HCT116 (cell line): ENCODE measurements around the gene BRS3. TPM values are rescaled to one million over a fixed set of nuclear protein-coding genes. Genes with fewer than 3 reads are reported as not detected.

Experiments
- ATAC-seq: fragments of 200-7000 bp; cut with Tn5 transposase; 2 replicates; pipeline ENCODE4 v1.9.1; 2020; ENCODE audit warnings: mild to moderate bottlenecking, moderate library complexity
- BruUV-seq: library from RNA; stranded (reverse); fragments of 400-500 nt; replicated peaks from 2 replicates; lab custom pipeline; 2021; lab: Mats Ljungman, UMichigan
- CTCF ChIA-PET: fragments of 300-600 bp; sonication (Branson Sonifier 250); formaldehyde crosslinking; loops from one replicate; lab custom pipeline; 2021; ENCODE audit warnings: antibody characterized with exemption; lab: Charles Lee
- POLR2A ChIA-PET: fragments of 300-600, 350-600 bp; sonication (Branson Sonifier 250); formaldehyde crosslinking; loops from one replicate; lab custom pipeline; 2021; ENCODE audit warnings: antibody characterized with exemption; lab: Charles Lee
- RAD21 ChIA-PET, 2 experiments: fragments of 300-600 bp; sonication (Branson Sonifier 250); formaldehyde crosslinking; loops; one replicate each; lab custom pipeline; 2023; ENCODE audit warnings: low total read pairs in 2 of 2; ENCODE audit not compliant: uncharacterized antibody in 2 of 2, unreplicated experiment in 2 of 2, low non-redundant PET in 1 of 2; lab: Charles Lee
- DNase-seq: peaks from one replicate; pipeline ENCODE4 v3.0.0-alpha.2; 2010; ENCODE audit warnings: low read depth, low spot score
- H2AFZ ChIP-seq: fragments of 200-600 bp; shearing (Covaris generic), sonication (generic); 2 replicates; pipeline ENCODE4 v1.6.1; 2017; ENCODE audit warnings: low read depth, mixed run types, mixed read lengths, antibody characterized with exemption, low read length; ENCODE audit not compliant: poor library complexity, severe bottlenecking
- H3K27ac ChIP-seq: 2 replicates; pipeline ENCODE4 v1.5.1; 2012; ENCODE audit warnings: low read depth, low read length
- H3K27me3 ChIP-seq: fragments of 200-600 bp; sonication (generic); 2 replicates; pipeline ENCODE4 v1.6.1; 2016; ENCODE audit warnings: mixed run types, low read length, mixed read lengths; ENCODE audit not compliant: insufficient read depth
- H3K36me3 ChIP-seq, 2 experiments: fragments of 200-500 bp in 1 of 2; fragments of 200-600 bp in 1 of 2; sonication (Bioruptor generic) in 1 of 2; sonication (generic) in 1 of 2; 2 replicates each; pipeline versions ENCODE4 v1.5.1 to v1.6.1; 2014 to 2016; ENCODE audit warnings: low read length in 2 of 2, inconsistent platforms in 1 of 2, mixed read lengths in 1 of 2, mixed run types in 1 of 2; ENCODE audit not compliant: insufficient read depth in 2 of 2, control insufficient read depth in 1 of 2
- H3K4me1 ChIP-seq, 2 experiments: fragments of 200-600 bp in 1 of 2; sonication (generic) in 1 of 2; 2 replicates each; pipeline versions ENCODE4 v1.5.1 to v1.6.1; 2012 to 2017; ENCODE audit warnings: low read length in 2 of 2, inconsistent platforms in 1 of 2, mild to moderate bottlenecking in 1 of 2, mixed read lengths in 1 of 2, mixed run types in 1 of 2, moderate library complexity in 1 of 2; ENCODE audit not compliant: insufficient read depth in 2 of 2, control insufficient read depth in 1 of 2
- H3K4me2 ChIP-seq: fragments of 200-600 bp; sonication (generic); 2 replicates; pipeline ENCODE4 v1.6.1; 2017; ENCODE audit warnings: mixed run types, low read length, mixed read lengths
- H3K4me3 ChIP-seq, 2 experiments: fragments of 200-600 bp in 1 of 2; sonication (generic) in 1 of 2; replicated peaks in 1 of 2; 2 replicates each; pipeline ENCODE4 v1.5.1; 2011 to 2016; ENCODE audit warnings: low read length in 2 of 2, control low read depth in 1 of 2, low read depth in 1 of 2, mild to moderate bottlenecking in 1 of 2, mixed read lengths in 1 of 2, mixed run types in 1 of 2
- H3K79me2 ChIP-seq: fragments of 200-600 bp; sonication (generic); 2 replicates; pipeline ENCODE4 v1.6.1; 2017; ENCODE audit warnings: mild to moderate bottlenecking, mixed run types, low read length, moderate library complexity, mixed read lengths; ENCODE audit not compliant: insufficient read depth
- H3K9ac ChIP-seq: fragments of 200-600 bp; sonication (generic); 2 replicates; pipeline ENCODE4 v1.6.1; 2016; ENCODE audit warnings: low read length, mixed read lengths
- H3K9me2 ChIP-seq: fragments of 200-600 bp; sonication (generic), shearing (Covaris generic); 2 replicates; pipeline ENCODE4 v1.6.1; 2017; ENCODE audit warnings: mixed run types, mild to moderate bottlenecking, moderate library complexity; ENCODE audit not compliant: insufficient read depth
- H3K9me3 ChIP-seq, 2 experiments: fragments of 200-500 bp in 1 of 2; fragments of 200-600 bp in 1 of 2; sonication (Bioruptor generic) in 1 of 2; sonication (generic) in 1 of 2; 2 replicates each; pipeline ENCODE4 v1.6.1; 2014 to 2017; ENCODE audit warnings: low read length in 2 of 2, mixed read lengths in 2 of 2, inconsistent platforms in 1 of 2, low read depth in 1 of 2, mild to moderate bottlenecking in 1 of 2, mixed run types in 1 of 2, moderate library complexity in 1 of 2; ENCODE audit not compliant: control insufficient read depth in 1 of 2, insufficient read depth in 1 of 2
- H4K20me1 ChIP-seq: fragments of 200-600 bp; sonication (generic), shearing (Covaris generic); 2 replicates; pipeline ENCODE4 v1.6.1; 2017; ENCODE audit warnings: mixed run types, mild to moderate bottlenecking, moderate library complexity; ENCODE audit not compliant: insufficient read depth
- CBX3 ChIP-seq: IDR thresholded peaks from 2 replicates; pipeline ENCODE4 v1.6.1; 2012; ENCODE audit warnings: low read depth
- EGR1 ChIP-seq: IDR thresholded peaks from 2 replicates; pipeline ENCODE4 v1.6.1; 2012; ENCODE audit warnings: low read depth
- ELF1 ChIP-seq: IDR thresholded peaks from 2 replicates; pipeline ENCODE4 v1.6.1; 2012; ENCODE audit warnings: low read depth, borderline replicate concordance
- FOSL1 ChIP-seq: IDR thresholded peaks from 2 replicates; pipeline ENCODE4 v1.6.1; 2012; ENCODE audit warnings: low read depth
- JUND ChIP-seq: IDR thresholded peaks from 2 replicates; pipeline ENCODE4 v1.6.1; 2012
- POLR2A ChIP-seq: IDR thresholded peaks from 2 replicates; pipeline ENCODE4 v1.7.0; 2011; ENCODE audit warnings: borderline replicate concordance; ENCODE audit not compliant: insufficient read depth, insufficient read length; ENCODE audit errors: extremely low read depth
- RAD21 ChIP-seq: IDR thresholded peaks from 2 replicates; pipeline ENCODE4 v1.6.1; 2012; ENCODE audit warnings: low read depth, mild to moderate bottlenecking
- SP1 ChIP-seq: IDR thresholded peaks from 2 replicates; pipeline ENCODE4 v1.6.1; 2012; ENCODE audit warnings: low read depth
- TCF7L2 ChIP-seq: IDR thresholded peaks from 2 replicates; pipeline ENCODE4 v1.7.0; 2011; ENCODE audit warnings: borderline replicate concordance, inconsistent platforms; ENCODE audit not compliant: insufficient read depth, insufficient read length; ENCODE audit errors: extremely low read depth
- ZNF274 ChIP-seq: fragments of 200-500 bp; sonication (Bioruptor generic); IDR thresholded peaks from 2 replicates; pipeline ENCODE4 v1.6.1; 2014; ENCODE audit warnings: mild to moderate bottlenecking, low read depth, low read length, inconsistent platforms
- intact Hi-C: fragments of 100-400 bp; cut with micrococcal nuclease; formaldehyde crosslinking; loops from 2 replicates; pipeline ENCODE4 v1.10.0; 2022
- total RNA-seq: library from RNA; stranded (reverse); gene quantifications from one replicate; pipeline ENCODE4 v1.2.1, GENCODE V29; 2021; ENCODE audit not compliant: unreplicated experiment
- TF ChIP-seq, protein P1 (sequence below): IDR thresholded peaks from 2 replicates; pipeline ENCODE4 v1.6.1; 2012

The BRS3 gene
- total RNA-seq, 1 experiment from 2014 or later: not detected

GRCh38 chrX:136495043-136495442 is 7.3 kb downstream of the BRS3 start (continued):
- TF ChIP-seq CBX3 (no peak), ELF1 (no peak), EGR1 (no peak), RAD21 (no peak), SP1 (no peak), TCF7L2 (no peak), POLR2A (no peak), JUND (no peak)
- TF ChIP-seq, protein P1, sequence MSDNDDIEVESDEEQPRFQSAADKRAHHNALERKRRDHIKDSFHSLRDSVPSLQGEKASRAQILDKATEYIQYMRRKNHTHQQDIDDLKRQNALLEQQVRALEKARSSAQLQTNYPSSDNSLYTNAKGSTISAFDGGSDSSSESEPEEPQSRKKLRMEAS: no peak

DNA sequence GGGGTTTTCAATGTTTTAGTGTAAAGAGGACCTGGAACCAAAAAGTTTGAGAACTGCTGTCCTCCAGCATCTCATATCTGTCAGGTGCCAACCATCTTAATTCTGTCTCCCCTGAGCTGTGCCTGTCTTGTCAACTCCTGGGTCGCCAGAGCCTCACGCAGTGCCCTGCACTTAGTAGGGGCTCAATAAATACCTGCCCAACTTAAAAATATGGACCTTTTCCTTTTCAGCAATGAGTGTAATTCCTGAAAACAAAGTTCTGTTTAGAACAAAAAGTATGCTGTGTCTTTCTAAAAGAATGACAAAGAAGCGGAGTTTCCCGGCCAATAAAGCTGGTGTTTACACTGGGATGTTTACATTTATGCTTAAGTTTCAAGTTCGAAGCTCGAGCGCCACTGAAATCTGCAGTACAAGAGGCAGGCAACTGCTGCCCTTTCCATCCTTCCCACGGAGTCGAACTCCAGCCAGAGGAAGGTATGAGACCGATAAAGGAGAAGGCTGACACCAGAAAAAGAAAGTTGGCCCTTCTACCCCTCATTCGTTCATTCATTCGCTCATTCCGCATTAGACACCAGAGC is 8.5 kb downstream of the BRS3 start:
- ChIA-PET CTCF (no interaction called here), POLR2A (no interaction called here), RAD21 (no interaction called here)
- H3K9me3 ChIP-seq: no peaks in the 10 kb centered on the region
- H3K4me2 ChIP-seq: peak overlapping the region; percentile 77
- peaks cover 24% of the 10 kb centered on the region for H3K79me2 ChIP-seq
- no peaks in the 10 kb centered on the region for H3K27me3 ChIP-seq
- H2AFZ ChIP-seq: peak overlapping the region; percentile 17
- H3K4me3 ChIP-seq: peak overlapping the region; percentile 59 to 84
- no peaks in the 10 kb centered on the region for H3K9me2 ChIP-seq
- H3K36me3 ChIP-seq: peaks cover 0 to 3% of the 10 kb centered on the region in 2 experiments; a peak in 1 of 4 replicates
- intact Hi-C loops: loop anchor here (2.0 to 10.0 kb wide), 4 partner anchors 81 to 523 kb away; partner anchors contain the start of genes MAP7D3 and MMGT1
- BruUV-seq: TSS peak; percentile 96
- H3K4me1 ChIP-seq: peaks cover 3 to 15% of the 10 kb centered on the region in 2 experiments; a peak in 2 of 4 replicates
- peak overlapping the region; percentile 91 for H3K27ac ChIP-seq
- ATAC-seq (no peak), DNase-seq (no peak)
- H3K9ac ChIP-seq: peak overlapping the region; percentile 78
- no peaks in the 10 kb centered on the region for H4K20me1 ChIP-seq
- TF ChIP-seq FOSL1: no peak
- no peak for TF ChIP-seq ZNF274
